IMR-90 (cell line): ENCODE measurements around the gene ARMC9. TPM values are rescaled to one million over a fixed set of nuclear protein-coding genes. Genes with fewer than 3 reads are reported as not detected.

Experiments used
- ATAC-seq: fragments of 200-7000 bp; cut with Tn5 transposase; 2 replicates; pipeline ENCODE4 v1.9.1; 2020; ENCODE audit warnings: low read depth, mild to moderate bottlenecking, moderate library complexity
- BruUV-seq: library from RNA; stranded (reverse); fragments of 400-500 nt; replicated peaks from 2 replicates; lab custom pipeline; 2021; lab: Mats Ljungman, UMichigan
- CTCF ChIA-PET: fragments of 300-600 bp; formaldehyde crosslinking; extraction: SDS; loops from one replicate; lab custom pipeline; 2021; ENCODE audit warnings: antibody characterized with exemption; lab: Yijun Ruan, JAX
- POLR2A ChIA-PET: fragments of 300-600 bp; sonication (Branson Sonifier 250); formaldehyde crosslinking; loops from one replicate; lab custom pipeline; 2022; ENCODE audit warnings: antibody characterized with exemption; ENCODE audit not compliant: unreplicated experiment; lab: Charles Lee
- DNase-seq: peaks from one replicate; pipeline ENCODE4 v3.0.0; 2013
- H2AFZ ChIP-seq: replicated peaks from 2 replicates; pipeline ENCODE3; 2013; ENCODE audit warnings: low read length, mild to moderate bottlenecking; ENCODE audit not compliant: poor library complexity
- H2AK5ac ChIP-seq: 2 replicates; pipeline ENCODE4 v1.6.1; 2013; ENCODE audit warnings: low read depth, low read length, inconsistent platforms
- H2AK9ac ChIP-seq: replicated peaks from 2 replicates; pipeline ENCODE3; 2013; ENCODE audit warnings: mild to moderate bottlenecking, low read depth, low read length, moderate library complexity; ENCODE audit not compliant: poor library complexity
- H2BK120ac ChIP-seq: 2 replicates; pipeline ENCODE4 v1.6.1; 2013; ENCODE audit warnings: low read depth, low read length, inconsistent platforms
- H2BK15ac ChIP-seq: 3 replicates; pipeline ENCODE4 v1.6.1; 2013; ENCODE audit warnings: low read depth, low read length, inconsistent platforms
- H2BK20ac ChIP-seq: 2 replicates; pipeline ENCODE4 v1.6.1; 2013; ENCODE audit warnings: low read depth, mild to moderate bottlenecking, inconsistent platforms, low read length, moderate library complexity
- H2BK5ac ChIP-seq: 2 replicates; pipeline ENCODE4 v1.6.1; 2013; ENCODE audit warnings: mild to moderate bottlenecking, low read depth, low read length, inconsistent platforms; ENCODE audit not compliant: poor library complexity, severe bottlenecking
- H3K14ac ChIP-seq: replicated peaks from 2 replicates; pipeline ENCODE4 v1.6.1; 2013; ENCODE audit warnings: low read depth, low read length, inconsistent platforms
- H3K18ac ChIP-seq: 2 replicates; pipeline ENCODE4 v1.6.1; 2013; ENCODE audit warnings: low read depth, low read length, control low read depth
- H3K23ac ChIP-seq: 2 replicates; pipeline ENCODE4 v1.6.1; 2013; ENCODE audit warnings: low read depth, low read length, inconsistent platforms
- H3K27ac ChIP-seq: 2 replicates; pipeline ENCODE4 v1.5.1; 2013; ENCODE audit warnings: mild to moderate bottlenecking, control low read depth, low read length; ENCODE audit not compliant: insufficient read depth
- H3K27me3 ChIP-seq: 2 replicates; pipeline ENCODE4 v1.6.1; 2013; ENCODE audit warnings: low read length; ENCODE audit not compliant: control insufficient read depth, insufficient read depth
- H3K36me3 ChIP-seq: 2 replicates; pipeline ENCODE4 v1.6.1; 2013; ENCODE audit warnings: low read length, mixed read lengths; ENCODE audit not compliant: control insufficient read depth, insufficient read depth
- H3K4ac ChIP-seq: 2 replicates; pipeline ENCODE4 v1.6.1; 2013; ENCODE audit warnings: low read depth, low read length, inconsistent platforms
- H3K4me1 ChIP-seq: 2 replicates; pipeline ENCODE4 v1.6.1; 2013; ENCODE audit warnings: low read length, mixed read lengths; ENCODE audit not compliant: control insufficient read depth, insufficient read depth
- H3K4me2 ChIP-seq: 2 replicates; pipeline ENCODE4 v1.6.1; 2013; ENCODE audit warnings: low read depth, mild to moderate bottlenecking, control low read depth, low read length, moderate library complexity
- H3K4me3 ChIP-seq: 2 replicates; pipeline ENCODE4 v1.5.1; 2013; ENCODE audit warnings: low read depth, mild to moderate bottlenecking, control low read depth, low read length, moderate library complexity; ENCODE audit not compliant: insufficient read depth
- H3K56ac ChIP-seq: 2 replicates; pipeline ENCODE4 v1.6.1; 2013; ENCODE audit warnings: low read length, inconsistent platforms; ENCODE audit not compliant: insufficient read depth; ENCODE audit errors: extremely low read depth
- H3K79me1 ChIP-seq, 2 experiments: 2 replicates each; pipeline ENCODE4 v1.6.1; 2013; ENCODE audit warnings: low read length in 2 of 2, inconsistent platforms in 1 of 2, low read depth in 1 of 2
- H3K9ac ChIP-seq: 2 replicates; pipeline ENCODE4 v1.6.1; 2013; ENCODE audit warnings: low read depth, low read length, control low read depth
- H3K9me1 ChIP-seq: 2 replicates; pipeline ENCODE4 v1.6.1; 2013; ENCODE audit warnings: low read length, inconsistent platforms; ENCODE audit not compliant: insufficient read depth
- H3K9me3 ChIP-seq: 2 replicates; pipeline ENCODE4 v1.6.1; 2013; ENCODE audit warnings: low read length; ENCODE audit not compliant: control insufficient read depth, insufficient read depth
- H4K20me1 ChIP-seq: 2 replicates; pipeline ENCODE4 v1.6.1; 2013; ENCODE audit warnings: low read length, inconsistent platforms; ENCODE audit not compliant: insufficient read depth
- H4K5ac ChIP-seq: 2 replicates; pipeline ENCODE4 v1.6.1; 2013; ENCODE audit warnings: mild to moderate bottlenecking, low read depth, low read length, control low read depth
- H4K8ac ChIP-seq, 2 experiments: 2 replicates each; pipeline ENCODE4 v1.6.1; 2013; ENCODE audit warnings: low read depth in 2 of 2, low read length in 2 of 2, control low read depth in 1 of 2, inconsistent platforms in 1 of 2
- H4K91ac ChIP-seq: 2 replicates; pipeline ENCODE4 v1.6.1; 2013; ENCODE audit warnings: low read depth, low read length, inconsistent platforms; ENCODE audit not compliant: insufficient read depth
- RCOR1 ChIP-seq: IDR thresholded peaks from 2 replicates; pipeline ENCODE4 v1.6.1; 2012; ENCODE audit warnings: mild to moderate bottlenecking, low read length, improper control_type of control experiment; ENCODE audit not compliant: insufficient replicate concordance
- WGBS, 2 experiments: methylation state at CpG; one replicate each; pipeline versions ENCODE4 v1.1.5 to v1.1.7; 2013; ENCODE audit warnings: missing lambda C conversion rate in 2 of 2; ENCODE audit not compliant: insufficient read length in 1 of 2; ENCODE audit errors: extremely low coverage in 2 of 2; 5-methylcytosine and 5-hydroxymethylcytosine counted together
- dilution Hi-C: fragments of 300-500 bp; cut with HindIII; formaldehyde crosslinking; loops from one replicate; pipeline ENCODE4 v1.14.3; 2018; ENCODE audit warnings: low sequenced_read_pairs; ENCODE audit not compliant: unreplicated experiment
- in situ Hi-C: fragments of 300-500 bp; cut with MboI; formaldehyde crosslinking; loops from 3 replicates; pipeline ENCODE4 v1.14.3; 2019; ENCODE audit warnings: low sequenced_read_pairs, inconsistent platforms, mixed read lengths
- intact Hi-C: fragments of 100-400 bp; cut with micrococcal nuclease; formaldehyde crosslinking; loops from 2 replicates; pipeline ENCODE4 v1.10.0; 2022
- polyA plus RNA-seq, 3 experiments: library from polyadenylated mRNA; depleted of rRNA; stranded (reverse); fragments of >200 nt; gene quantifications; 2 replicates each; pipeline ENCODE4 v1.2.3, GENCODE V29; 2012; ENCODE audit warnings: low replicate concordance in 1 of 3
- total RNA-seq: library from RNA; depleted of rRNA; stranded (reverse); fragments of >200 nt; gene quantifications from 2 replicates; pipeline ENCODE4 v1.2.3, GENCODE V29; 2012
- TF ChIP-seq, protein P1 (sequence below): fragments of 150-350 bp; IDR thresholded peaks from 2 replicates; pipeline ENCODE4 v1.6.1; 2016; ENCODE audit warnings: low read depth, mild to moderate bottlenecking, low read length, moderate library complexity, borderline replicate concordance

The ARMC9 gene
- total and polyA plus RNA-seq, 2 of the 4 experiments (the other 2 are of a cell fraction): 36.0 to 46.6 TPM

DNA sequence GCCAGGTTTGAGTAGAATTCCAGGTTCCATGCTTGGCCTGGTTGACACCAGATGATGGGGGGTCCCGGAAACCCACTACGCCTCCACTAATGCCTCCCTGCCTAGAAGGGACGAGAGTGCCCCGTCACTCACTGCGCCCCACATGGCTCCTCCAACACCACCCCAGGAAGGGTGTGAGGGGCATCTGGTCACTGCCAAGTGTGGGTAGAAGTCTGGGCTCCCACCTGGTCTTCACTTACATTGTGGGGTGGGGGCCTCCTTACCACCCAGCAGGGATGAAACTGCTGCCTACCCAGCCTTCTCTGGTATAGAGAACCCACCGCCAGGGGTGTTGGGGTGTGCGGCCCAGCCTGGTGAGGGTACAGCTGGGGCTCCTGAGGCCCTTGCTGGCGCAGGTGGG is 131.9 kb downstream of the ARMC9 start:
- Histone ChIP-seq H4K91ac (no peak overlapping the region), H3K4me2 (no peak overlapping the region), H3K9me3 (no peaks in the 10 kb centered on the region), H3K79me1 (peaks cover 0 to 7% of the 10 kb centered on the region in 2 experiments; a peak in 1 of 4 replicates), H4K5ac (no peak overlapping the region), H3K27me3 (no peaks in the 10 kb centered on the region), H3K9ac (no peak overlapping the region), H2BK120ac (no peak overlapping the region), H3K27ac (no peak overlapping the region), H3K4me1 (no peaks in the 10 kb centered on the region), H3K14ac (no peak overlapping the region), H2AK9ac (no peak overlapping the region), H2AFZ (no peak overlapping the region), H4K8ac (no peak overlapping the region), H3K36me3 (peaks cover 36% of the 10 kb centered on the region), H2BK5ac (no peak overlapping the region), H2BK20ac (no peak overlapping the region), H4K20me1 (no peaks in the 10 kb centered on the region), H2BK15ac (no peak overlapping the region), H3K4me3 (no peak overlapping the region), H3K9me1 (peaks cover 20% of the 10 kb centered on the region), H3K23ac (no peak overlapping the region), H3K4ac (no peak overlapping the region), H3K56ac (no peak overlapping the region), H3K18ac (no peak overlapping the region), H2AK5ac (no peak overlapping the region)
- BruUV-seq: no TSS peak
- ChIA-PET POLR2A (no interaction called here), CTCF (no interaction called here)
- dilution Hi-C loops: no loop called here
- intact Hi-C loops: no loop called here
- in situ Hi-C loops: no loop called here
- WGBS, 2 experiments: no CpG with 5 or more reads among the region's 8 CpGs
- ATAC-seq (no peak), DNase-seq (no peak)
- TF ChIP-seq, protein P1, sequence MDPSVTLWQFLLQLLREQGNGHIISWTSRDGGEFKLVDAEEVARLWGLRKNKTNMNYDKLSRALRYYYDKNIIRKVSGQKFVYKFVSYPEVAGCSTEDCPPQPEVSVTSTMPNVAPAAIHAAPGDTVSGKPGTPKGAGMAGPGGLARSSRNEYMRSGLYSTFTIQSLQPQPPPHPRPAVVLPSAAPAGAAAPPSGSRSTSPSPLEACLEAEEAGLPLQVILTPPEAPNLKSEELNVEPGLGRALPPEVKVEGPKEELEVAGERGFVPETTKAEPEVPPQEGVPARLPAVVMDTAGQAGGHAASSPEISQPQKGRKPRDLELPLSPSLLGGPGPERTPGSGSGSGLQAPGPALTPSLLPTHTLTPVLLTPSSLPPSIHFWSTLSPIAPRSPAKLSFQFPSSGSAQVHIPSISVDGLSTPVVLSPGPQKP: no peak
- no peak for TF ChIP-seq RCOR1
